Activated CD4-positive, CD25-positive, alpha-beta regulatory T cell treated with anti-CD3 and anti-CD28 coated beads, Interleukin-2, amount 50 U/mL, for 72 hours (primary cell): ENCODE results near the gene PDCD10.

Experiments used
- DNase-seq: peaks from one replicate; pipeline ENCODE4 v3.0.0; 2021

PDCD10 gene

GRCh38 chr3:167671878-167672427 is 62.7 kb downstream of the PDCD10 start:
- no peak for DNase-seq

GRCh38 chr3:167669699-167670098 is 65.0 kb downstream of the PDCD10 start:
- DNase-seq = no peak

GRCh38 chr3:167668651-167669050 is 66.0 kb downstream of the PDCD10 start:
- no peak for DNase-seq

GRCh38 chr3:167666563-167666962 is 68.1 kb downstream of the PDCD10 start:
- no peak for DNase-seq

- no peak for DNase-seq
Measured at GRCh38 chr3:167662919-167663400, 71.7 kb downstream of the PDCD10 start.

GRCh38 chr3:167657684-167658225 is 76.9 kb downstream of the PDCD10 start:
- DNase-seq = no peak

- DNase-seq = no peak
Measured at GRCh38 chr3:167656821-167657220, 77.9 kb downstream of the PDCD10 start.

GRCh38 chr3:167653760-167654159 is 80.9 kb downstream of the PDCD10 start, which contains the start of gene WDR49:
TSS of gene WDR49 (minus strand) at chr3:167653942. CDS start at chr3:167653425, 517 bp downstream.
- no peak for DNase-seq

- DNase-seq = no peak
Measured at GRCh38 chr3:167653155-167653554, 81.5 kb downstream of the PDCD10 start.

GRCh38 chr3:167651826-167652225 is 82.9 kb downstream of the PDCD10 start:
- DNase-seq = no peak

GRCh38 chr3:167650459-167650858 is 84.2 kb downstream of the PDCD10 start:
- no peak for DNase-seq

GRCh38 chr3:167649746-167650145 is 84.9 kb downstream of the PDCD10 start:
- no peak for DNase-seq

GRCh38 chr3:167644611-167645010 is 90.1 kb downstream of the PDCD10 start:
- DNase-seq = no peak
